ENCODE data around the gene PDLIM1. TPM values are rescaled to one million over a fixed set of nuclear protein-coding genes. Genes with fewer than 3 reads are reported as not detected.

Gene PDLIM1
- total RNA-seq, 1 experiment from 2014 or later: 67.4 TPM

GRCh38 chr10:95296764-95297163 lies 6.0 kb upstream of the PDLIM1 start:
- TF ChIP-seq EZH2 (IDR thresholded peaks at IDR 0.05) (no peak), POLR2AphosphoS5 (IDR thresholded peaks at IDR 0.05; ENCODE audit: low read depth, low read length) (no peak), REST (IDR thresholded peaks at IDR 0.05; ENCODE audit: low read depth) (no peak), ZFX (IDR thresholded peaks at IDR 0.05) (no peak), ZBTB33 (IDR thresholded peaks at IDR 0.05; ENCODE audit: extremely low read depth, insufficient replicate concordance, low read length) (no peak)
- Histone ChIP-seq H3K4me2 (ENCODE audit: low read length) (no peak overlapping the region), H3K27me3 (ENCODE audit: insufficient read depth, low read length) (no peaks in the 10 kb centered on the region), H4K20me1 (ENCODE audit: insufficient read depth) (no peaks in the 10 kb centered on the region), H3K9me2 (ENCODE audit: insufficient read depth) (no peaks in the 10 kb centered on the region), H3K36me3 (ENCODE audit: control insufficient read depth in 1 of 2, insufficient read depth in 2 of 2, low read length in 2 of 2) (no peaks in the 10 kb centered on the region), H3K27ac (ENCODE audit: low read depth, low read length) (no peak overlapping the region), H3K4me1 (ENCODE audit: control insufficient read depth in 1 of 2, insufficient read depth in 2 of 2, low read length in 2 of 2) (peaks cover 0 to 4% of the 10 kb centered on the region in 2 experiments; a peak in 1 of 4 replicates), H3K9me3 (ENCODE audit: control insufficient read depth in 1 of 2, insufficient read depth in 1 of 2, low read depth in 1 of 2, low read length in 2 of 2) (no peaks in the 10 kb centered on the region), H2AFZ (ENCODE audit: low read depth, low read length, poor library complexity, severe bottlenecking) (no peak overlapping the region), H3K9ac (ENCODE audit: low read length) (no peak overlapping the region), H3K79me2 (ENCODE audit: insufficient read depth, low read length) (no peaks in the 10 kb centered on the region), H3K4me3 (replicated peaks in 1 of 2; ENCODE audit: low read depth in 1 of 2, low read length in 2 of 2) (no peak overlapping the region)
- DNase-seq (ENCODE audit: low read depth, low spot score): no peak
- ChIA-PET CTCF (no interaction called here), RAD21 (ENCODE audit: low non-redundant PET in 1 of 2, low total read pairs in 2 of 2, uncharacterized antibody in 2 of 2, unreplicated experiment in 2 of 2) (no interaction called here), POLR2A (no interaction called here)
- no TSS peak for BruUV-seq (replicated peaks)
- intact Hi-C loops (cut with micrococcal nuclease): no loop called here
- ATAC-seq: no peak

Measured in HCT116 (cell line).